PC-9 (cell line): ENCODE data around the gene IRAK2.

ENCODE experiments used
- EZH2 ChIP-seq: fragments of 200-600 bp; sonication (generic); IDR thresholded peaks from 2 replicates; pipeline ENCODE4 v1.8.0; 2017; ENCODE audit warnings: antibody characterized with exemption, low read depth
- TF ChIP-seq, protein P1 (sequence below): fragments of 200-600 bp; sonication (generic); conservative IDR thresholded peaks from 2 replicates; pipeline ENCODE4 v1.6.1; 2017; ENCODE audit warnings: mixed run types, antibody characterized with exemption, mild to moderate bottlenecking, moderate library complexity

DNA sequence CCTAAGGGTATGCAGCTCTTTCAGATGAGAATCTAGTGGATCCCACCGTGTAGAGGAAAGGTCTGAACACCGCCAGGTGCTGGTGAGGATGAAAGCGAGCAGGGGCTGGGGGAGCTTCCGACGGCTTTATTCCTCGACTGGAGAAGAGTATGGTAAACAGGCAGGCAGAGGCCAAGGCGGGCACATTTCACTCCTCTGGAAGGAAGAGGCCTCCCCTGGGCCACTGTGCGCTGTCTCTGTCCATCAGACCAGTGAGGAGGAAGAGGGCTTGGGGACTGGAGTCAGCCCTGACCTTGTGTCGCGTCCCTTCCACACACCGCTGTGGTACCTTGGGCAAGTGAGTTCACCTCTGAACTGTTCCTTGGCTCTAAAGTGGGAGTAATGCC, 123.8 kb downstream of the IRAK2 start:
- TF ChIP-seq, protein P1, sequence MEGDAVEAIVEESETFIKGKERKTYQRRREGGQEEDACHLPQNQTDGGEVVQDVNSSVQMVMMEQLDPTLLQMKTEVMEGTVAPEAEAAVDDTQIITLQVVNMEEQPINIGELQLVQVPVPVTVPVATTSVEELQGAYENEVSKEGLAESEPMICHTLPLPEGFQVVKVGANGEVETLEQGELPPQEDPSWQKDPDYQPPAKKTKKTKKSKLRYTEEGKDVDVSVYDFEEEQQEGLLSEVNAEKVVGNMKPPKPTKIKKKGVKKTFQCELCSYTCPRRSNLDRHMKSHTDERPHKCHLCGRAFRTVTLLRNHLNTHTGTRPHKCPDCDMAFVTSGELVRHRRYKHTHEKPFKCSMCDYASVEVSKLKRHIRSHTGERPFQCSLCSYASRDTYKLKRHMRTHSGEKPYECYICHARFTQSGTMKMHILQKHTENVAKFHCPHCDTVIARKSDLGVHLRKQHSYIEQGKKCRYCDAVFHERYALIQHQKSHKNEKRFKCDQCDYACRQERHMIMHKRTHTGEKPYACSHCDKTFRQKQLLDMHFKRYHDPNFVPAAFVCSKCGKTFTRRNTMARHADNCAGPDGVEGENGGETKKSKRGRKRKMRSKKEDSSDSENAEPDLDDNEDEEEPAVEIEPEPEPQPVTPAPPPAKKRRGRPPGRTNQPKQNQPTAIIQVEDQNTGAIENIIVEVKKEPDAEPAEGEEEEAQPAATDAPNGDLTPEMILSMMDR = no peak
- TF ChIP-seq EZH2 = no peak
